Measurements from ENCODE around the gene DEFB121.

The DEFB121 gene

DNA sequence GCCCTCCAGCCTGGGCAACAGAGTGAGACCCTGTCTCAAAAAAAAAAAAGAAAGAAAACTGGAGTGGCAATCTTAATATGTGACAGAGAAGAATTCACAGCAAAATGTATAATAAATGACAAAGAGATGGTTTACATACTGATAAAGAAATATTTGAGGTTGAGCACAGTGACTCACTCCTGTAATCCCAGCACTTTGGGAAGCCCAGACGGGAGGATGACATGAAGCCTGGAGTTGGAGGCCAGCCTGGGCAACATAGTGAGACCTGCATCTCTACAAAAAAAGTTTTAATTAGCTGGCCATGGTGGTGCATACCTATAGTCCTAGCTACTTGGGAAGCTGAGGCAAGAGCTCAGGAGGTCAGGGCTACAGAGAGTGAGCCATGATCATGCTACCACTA is 50.0 kb downstream of the DEFB121 start:
- H3K27me3 ChIP-seq = no peaks in the 10 kb centered on the region
- no peak overlapping the region for H3K4me3 ChIP-seq (ENCODE audit: low read depth in 1 of 2, low read length in 1 of 2)
- no peaks in the 10 kb centered on the region for H3K9me3 ChIP-seq
- TF ChIP-seq, protein P1, sequence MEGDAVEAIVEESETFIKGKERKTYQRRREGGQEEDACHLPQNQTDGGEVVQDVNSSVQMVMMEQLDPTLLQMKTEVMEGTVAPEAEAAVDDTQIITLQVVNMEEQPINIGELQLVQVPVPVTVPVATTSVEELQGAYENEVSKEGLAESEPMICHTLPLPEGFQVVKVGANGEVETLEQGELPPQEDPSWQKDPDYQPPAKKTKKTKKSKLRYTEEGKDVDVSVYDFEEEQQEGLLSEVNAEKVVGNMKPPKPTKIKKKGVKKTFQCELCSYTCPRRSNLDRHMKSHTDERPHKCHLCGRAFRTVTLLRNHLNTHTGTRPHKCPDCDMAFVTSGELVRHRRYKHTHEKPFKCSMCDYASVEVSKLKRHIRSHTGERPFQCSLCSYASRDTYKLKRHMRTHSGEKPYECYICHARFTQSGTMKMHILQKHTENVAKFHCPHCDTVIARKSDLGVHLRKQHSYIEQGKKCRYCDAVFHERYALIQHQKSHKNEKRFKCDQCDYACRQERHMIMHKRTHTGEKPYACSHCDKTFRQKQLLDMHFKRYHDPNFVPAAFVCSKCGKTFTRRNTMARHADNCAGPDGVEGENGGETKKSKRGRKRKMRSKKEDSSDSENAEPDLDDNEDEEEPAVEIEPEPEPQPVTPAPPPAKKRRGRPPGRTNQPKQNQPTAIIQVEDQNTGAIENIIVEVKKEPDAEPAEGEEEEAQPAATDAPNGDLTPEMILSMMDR (IDR thresholded peaks at IDR 0.05) = no peak
- H3K4me1 ChIP-seq (ENCODE audit: control insufficient read depth in 1 of 2, insufficient read depth in 1 of 2, low read depth in 1 of 2, low read length in 1 of 2) = no peaks in the 10 kb centered on the region
- H3K36me3 ChIP-seq = no peaks in the 10 kb centered on the region
- no peak overlapping the region for H3K27ac ChIP-seq
